Measurements from ENCODE around the gene UST.

The UST gene, protein sequence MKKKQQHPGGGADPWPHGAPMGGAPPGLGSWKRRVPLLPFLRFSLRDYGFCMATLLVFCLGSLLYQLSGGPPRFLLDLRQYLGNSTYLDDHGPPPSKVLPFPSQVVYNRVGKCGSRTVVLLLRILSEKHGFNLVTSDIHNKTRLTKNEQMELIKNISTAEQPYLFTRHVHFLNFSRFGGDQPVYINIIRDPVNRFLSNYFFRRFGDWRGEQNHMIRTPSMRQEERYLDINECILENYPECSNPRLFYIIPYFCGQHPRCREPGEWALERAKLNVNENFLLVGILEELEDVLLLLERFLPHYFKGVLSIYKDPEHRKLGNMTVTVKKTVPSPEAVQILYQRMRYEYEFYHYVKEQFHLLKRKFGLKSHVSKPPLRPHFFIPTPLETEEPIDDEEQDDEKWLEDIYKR

DNA sequence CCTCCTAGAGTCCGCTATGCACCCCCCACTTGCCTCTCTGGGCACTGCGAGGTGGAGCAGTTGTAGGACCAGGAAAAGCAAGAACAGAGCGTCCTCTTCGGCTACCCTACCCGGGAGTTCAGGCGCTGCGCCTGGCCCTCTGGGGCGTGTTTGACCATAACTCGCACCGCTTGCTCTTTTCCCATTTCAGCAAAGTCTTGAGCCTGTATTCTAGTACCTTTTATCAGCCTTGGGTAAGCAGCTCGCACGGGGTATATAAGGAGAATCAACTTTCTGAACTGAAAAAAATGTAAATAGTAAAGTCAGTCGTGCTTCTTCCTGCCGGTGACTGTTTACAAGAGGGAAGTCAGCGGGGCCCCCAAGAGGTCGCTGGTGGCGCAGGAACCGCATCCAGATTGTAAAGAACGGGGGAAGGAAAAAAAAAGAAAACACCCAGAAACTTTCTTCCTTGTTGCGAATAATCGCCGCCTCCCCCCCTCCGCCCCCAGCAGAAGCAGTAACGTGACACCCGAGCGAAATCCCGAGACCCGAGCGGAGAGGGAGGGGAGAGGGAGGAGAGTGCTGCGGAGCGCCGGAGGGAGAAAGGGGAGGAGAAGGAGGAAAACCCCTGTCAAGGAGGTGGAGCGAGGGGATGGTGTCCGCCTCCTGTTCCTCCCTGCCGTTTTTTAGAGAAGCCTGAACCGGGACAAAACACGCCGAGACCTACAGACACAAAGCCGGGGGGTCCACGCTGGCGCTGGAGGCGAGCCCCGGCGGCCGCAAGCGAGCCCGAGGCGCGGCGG, at the start of gene UST:
TSS of gene UST (plus strand) at position 668 of the 782 bp plus-strand sequence. CDS start 401 bp downstream, outside the sequence.
- Histone ChIP-seq H3K9ac (ENCODE audit: low read depth, low read length, poor library complexity, severe bottlenecking) (peak within 1 kb of the TSS; percentile 75), H2AFZ (ENCODE audit: low read length) (peak within 1 kb of the TSS; percentile 86), H3K4me3 (ENCODE audit: low read length, poor library complexity, severe bottlenecking) (peak within 1 kb of the TSS; percentile 74), H3F3A (ENCODE audit: low read depth) (no peaks in the 10 kb centered on the region), H3K27me3 (ENCODE audit: insufficient read depth, low read length, poor library complexity, severe bottlenecking) (no peaks in the 10 kb centered on the region), H4K20me1 (ENCODE audit: insufficient read depth, low read length, poor library complexity, severe bottlenecking) (peaks cover 17% of the 10 kb centered on the region), H3K9me2 (replicated peaks; ENCODE audit: low read depth, low read length) (no peaks in the 10 kb centered on the region), H3K79me2 (ENCODE audit: insufficient read depth, low read length) (peaks cover 35% of the 10 kb centered on the region; the same call in 1 of the 2 replicates), H3K36me3 (ENCODE audit: insufficient read depth, low read length) (no peaks in the 10 kb centered on the region), H3K4me2 (ENCODE audit: low read depth, low read length, poor library complexity, severe bottlenecking) (peak within 1 kb of the TSS; percentile 75), H3K9me3 (ENCODE audit: insufficient read depth, low read depth, low read length) (no peaks in the 10 kb centered on the region), H3K4me1 (ENCODE audit: insufficient read depth, low read length, poor library complexity, severe bottlenecking) (peaks cover 19% of the 10 kb centered on the region)
- no peak for TF ChIP-seq EZH2phosphoT487 (IDR thresholded peaks at IDR 0.05; ENCODE audit: borderline replicate concordance)
- TF ChIP-seq, protein P1, sequence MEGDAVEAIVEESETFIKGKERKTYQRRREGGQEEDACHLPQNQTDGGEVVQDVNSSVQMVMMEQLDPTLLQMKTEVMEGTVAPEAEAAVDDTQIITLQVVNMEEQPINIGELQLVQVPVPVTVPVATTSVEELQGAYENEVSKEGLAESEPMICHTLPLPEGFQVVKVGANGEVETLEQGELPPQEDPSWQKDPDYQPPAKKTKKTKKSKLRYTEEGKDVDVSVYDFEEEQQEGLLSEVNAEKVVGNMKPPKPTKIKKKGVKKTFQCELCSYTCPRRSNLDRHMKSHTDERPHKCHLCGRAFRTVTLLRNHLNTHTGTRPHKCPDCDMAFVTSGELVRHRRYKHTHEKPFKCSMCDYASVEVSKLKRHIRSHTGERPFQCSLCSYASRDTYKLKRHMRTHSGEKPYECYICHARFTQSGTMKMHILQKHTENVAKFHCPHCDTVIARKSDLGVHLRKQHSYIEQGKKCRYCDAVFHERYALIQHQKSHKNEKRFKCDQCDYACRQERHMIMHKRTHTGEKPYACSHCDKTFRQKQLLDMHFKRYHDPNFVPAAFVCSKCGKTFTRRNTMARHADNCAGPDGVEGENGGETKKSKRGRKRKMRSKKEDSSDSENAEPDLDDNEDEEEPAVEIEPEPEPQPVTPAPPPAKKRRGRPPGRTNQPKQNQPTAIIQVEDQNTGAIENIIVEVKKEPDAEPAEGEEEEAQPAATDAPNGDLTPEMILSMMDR (conservative IDR thresholded peaks at IDR 0.05; ENCODE audit: low read length) = peak; percentile 79

DNA sequence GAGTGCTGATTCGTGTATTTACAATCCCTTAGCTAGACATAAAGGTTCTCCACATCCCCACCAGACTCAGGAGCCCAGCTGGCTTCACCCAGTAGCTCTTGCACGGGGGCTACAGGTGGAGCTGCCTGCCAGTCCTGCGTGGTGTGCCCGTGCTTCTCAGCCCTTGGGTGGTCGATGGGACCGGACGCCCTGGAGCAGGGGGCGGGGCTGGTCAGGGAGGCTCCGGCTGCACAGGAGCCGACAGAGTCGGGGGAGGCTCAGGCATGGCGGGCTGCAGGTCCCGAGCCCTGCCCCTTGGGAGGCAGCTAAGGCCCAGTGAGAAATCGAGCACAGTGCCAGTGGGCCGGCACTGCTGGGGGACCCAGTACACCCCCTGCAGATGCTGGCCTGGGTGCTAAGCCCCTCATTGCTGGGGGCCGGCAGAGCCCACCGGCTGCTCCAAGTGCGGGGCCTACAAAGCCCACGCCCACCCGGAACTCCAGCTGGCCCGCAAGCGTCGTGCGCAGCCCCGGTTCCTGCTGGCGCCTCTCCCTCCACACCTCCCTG, 48.9 kb upstream of the UST start:
- no peaks in the 10 kb centered on the region for H3K27me3 ChIP-seq (ENCODE audit: insufficient read depth, low read length, poor library complexity, severe bottlenecking)
- H3K4me3 ChIP-seq (ENCODE audit: low read length, poor library complexity, severe bottlenecking) = no peak overlapping the region
- peaks cover 5% of the 10 kb centered on the region; the same call in 1 of the 2 replicates for H3K9me3 ChIP-seq (ENCODE audit: insufficient read depth, low read depth, low read length)
- no peaks in the 10 kb centered on the region for H4K20me1 ChIP-seq (ENCODE audit: insufficient read depth, low read length, poor library complexity, severe bottlenecking)
- H3K4me1 ChIP-seq (ENCODE audit: insufficient read depth, low read length, poor library complexity, severe bottlenecking) = peaks cover 7% of the 10 kb centered on the region
- H3F3A ChIP-seq (ENCODE audit: low read depth) = no peaks in the 10 kb centered on the region
- no peak overlapping the region for H3K4me2 ChIP-seq (ENCODE audit: low read depth, low read length, poor library complexity, severe bottlenecking)
- TF ChIP-seq EZH2phosphoT487 (IDR thresholded peaks at IDR 0.05; ENCODE audit: borderline replicate concordance) = no peak
- TF ChIP-seq, protein P1 (conservative IDR thresholded peaks at IDR 0.05; ENCODE audit: low read length) = no peak
- H3K9me2 ChIP-seq (replicated peaks; ENCODE audit: low read depth, low read length) = no peaks in the 10 kb centered on the region
- H2AFZ ChIP-seq (ENCODE audit: low read length) = no peak overlapping the region
- H3K9ac ChIP-seq (ENCODE audit: low read depth, low read length, poor library complexity, severe bottlenecking) = no peak overlapping the region
- H3K36me3 ChIP-seq (ENCODE audit: insufficient read depth, low read length) = no peaks in the 10 kb centered on the region
- H3K79me2 ChIP-seq (ENCODE audit: insufficient read depth, low read length) = no peaks in the 10 kb centered on the region

DNA sequence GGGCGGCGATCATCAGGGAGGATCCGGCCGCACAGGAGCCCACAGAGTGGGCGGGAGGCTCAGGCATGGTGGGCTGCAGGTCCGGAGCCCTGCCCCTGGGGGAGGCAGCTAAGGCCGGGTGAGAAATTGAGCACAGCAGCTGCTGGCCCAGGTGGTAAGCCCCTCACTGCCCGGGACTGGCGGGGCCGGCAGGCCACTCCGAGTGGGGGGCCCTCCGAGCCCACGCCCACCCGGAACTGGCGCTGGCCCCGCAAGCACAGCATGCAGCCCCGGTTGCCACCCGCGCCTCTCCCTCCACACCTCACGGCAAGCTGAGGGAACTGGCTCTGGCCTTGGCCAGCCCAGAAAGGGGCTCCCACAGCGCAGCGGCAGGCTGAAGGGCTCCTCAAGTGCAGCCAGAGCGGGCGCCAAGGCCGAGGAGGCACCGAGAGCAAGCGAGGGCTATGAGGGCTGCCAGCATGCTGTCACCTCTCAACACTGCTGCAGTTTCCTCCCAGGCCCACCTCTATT, 48.1 kb upstream of the UST start:
- no peak overlapping the region for H3K4me3 ChIP-seq (ENCODE audit: low read length, poor library complexity, severe bottlenecking)
- no peaks in the 10 kb centered on the region for H3K36me3 ChIP-seq (ENCODE audit: insufficient read depth, low read length)
- no peak overlapping the region for H3K4me2 ChIP-seq (ENCODE audit: low read depth, low read length, poor library complexity, severe bottlenecking)
- no peaks in the 10 kb centered on the region for H3F3A ChIP-seq (ENCODE audit: low read depth)
- no peaks in the 10 kb centered on the region for H3K79me2 ChIP-seq (ENCODE audit: insufficient read depth, low read length)
- TF ChIP-seq, protein P1 (conservative IDR thresholded peaks at IDR 0.05; ENCODE audit: low read length) = no peak
- no peak for TF ChIP-seq EZH2phosphoT487 (IDR thresholded peaks at IDR 0.05; ENCODE audit: borderline replicate concordance)
- no peaks in the 10 kb centered on the region for H3K9me2 ChIP-seq (replicated peaks; ENCODE audit: low read depth, low read length)
- no peak overlapping the region for H2AFZ ChIP-seq (ENCODE audit: low read length)
- H3K4me1 ChIP-seq (ENCODE audit: insufficient read depth, low read length, poor library complexity, severe bottlenecking) = peaks cover 7% of the 10 kb centered on the region
- no peaks in the 10 kb centered on the region for H3K27me3 ChIP-seq (ENCODE audit: insufficient read depth, low read length, poor library complexity, severe bottlenecking)
- H3K9me3 ChIP-seq (ENCODE audit: insufficient read depth, low read depth, low read length) = peaks cover 5% of the 10 kb centered on the region; the same call in 1 of the 2 replicates
- no peak overlapping the region for H3K9ac ChIP-seq (ENCODE audit: low read depth, low read length, poor library complexity, severe bottlenecking)
- no peaks in the 10 kb centered on the region for H4K20me1 ChIP-seq (ENCODE audit: insufficient read depth, low read length, poor library complexity, severe bottlenecking)

All from Loucy (cell line).